GM18951 (cell line): ENCODE measurements around the gene ZFP42.
"Not testable (repeated sequence)": the region's sequence is repeated elsewhere in the genome, so short reads cannot be mapped to it uniquely, and the experiment has no call there.

Source experiments
- POLR2A ChIP-seq: IDR thresholded peaks from 4 replicates; pipeline ENCODE4 v1.6.1; 2011; ENCODE audit warnings: mild to moderate bottlenecking; ENCODE audit not compliant: insufficient read length, insufficient read depth; ENCODE audit errors: extremely low read depth
- in situ Hi-C: fragments of 300-500 bp; cut with MboI; formaldehyde crosslinking; loops from one replicate; pipeline ENCODE4 v1.12.0; 2022; ENCODE audit warnings: low sequenced_read_pairs, mixed read lengths, inconsistent platforms; ENCODE audit not compliant: unreplicated experiment

The ZFP42 gene

GRCh38 chr4:187995322-187996207, at the start of gene ZFP42:
Gene ZFP42, plus strand, starts transcription at chr4:187995771. Its CDS starts 7,037 bp downstream, at chr4:188002808.
- TF ChIP-seq POLR2A = no peak
- in situ Hi-C loops = no loop called here

GRCh38 chr4:187961171-187961570, 34.4 kb upstream of the ZFP42 start:
- TF ChIP-seq POLR2A = no peak
- in situ Hi-C loops = no loop called here

GRCh38 chr4:187961961-187962360, 33.6 kb upstream of the ZFP42 start:
- in situ Hi-C loops = no loop called here
- no peak for TF ChIP-seq POLR2A

GRCh38 chr4:187962926-187963325, 32.6 kb upstream of the ZFP42 start:
- in situ Hi-C loops = no loop called here
- TF ChIP-seq POLR2A = no peak

GRCh38 chr4:187965726-187966125, 29.8 kb upstream of the ZFP42 start:
- no peak for TF ChIP-seq POLR2A
- in situ Hi-C loops = no loop called here

GRCh38 chr4:187972135-187972534, 23.4 kb upstream of the ZFP42 start:
- in situ Hi-C loops = no loop called here
- TF ChIP-seq POLR2A = no peak

GRCh38 chr4:187983746-187984145, 11.8 kb upstream of the ZFP42 start:
- in situ Hi-C loops = no loop called here
- no peak for TF ChIP-seq POLR2A

GRCh38 chr4:187992971-187993370, 2.6 kb upstream of the ZFP42 start:
- in situ Hi-C loops = no loop called here
- TF ChIP-seq POLR2A = no peak

- in situ Hi-C loops = no loop called here
These were observed 1.7 kb upstream of the ZFP42 start for GRCh38 chr4:187993827-187994226.

GRCh38 chr4:187996502-187997177, 1.1 kb downstream of the ZFP42 start:
- in situ Hi-C loops = no loop called here
- TF ChIP-seq POLR2A = no peak

More at GRCh38 chr4:187993827-187994226, 1.7 kb upstream of the ZFP42 start:
- no peak for TF ChIP-seq POLR2A

GRCh38 chr4:187997991-187998390, 2.4 kb downstream of the ZFP42 start:
- in situ Hi-C loops = not testable (repeated sequence)

GRCh38 chr4:187999406-187999932, 3.9 kb downstream of the ZFP42 start:
- TF ChIP-seq POLR2A = no peak
- in situ Hi-C loops = no loop called here

GRCh38 chr4:188002323-188002722, 6.8 kb downstream of the ZFP42 start:
- in situ Hi-C loops = no loop called here
- no peak for TF ChIP-seq POLR2A

- in situ Hi-C loops = no loop called here
These were observed 7.2 kb downstream of the ZFP42 start for GRCh38 chr4:188002751-188003150.

GRCh38 chr4:188005561-188005960, 10.0 kb downstream of the ZFP42 start:
- in situ Hi-C loops = no loop called here
- no peak for TF ChIP-seq POLR2A

More at GRCh38 chr4:188002751-188003150, 7.2 kb downstream of the ZFP42 start:
- no peak for TF ChIP-seq POLR2A
